GM19240 (cell line): Measurements from ENCODE around the gene NTSR1.

Experiments
- DNase-seq: peaks from one replicate; pipeline ENCODE4 v3.0.0; 2011; ENCODE audit warnings: low spot score; ENCODE audit not compliant: insufficient read length

The NTSR1 gene

DNA sequence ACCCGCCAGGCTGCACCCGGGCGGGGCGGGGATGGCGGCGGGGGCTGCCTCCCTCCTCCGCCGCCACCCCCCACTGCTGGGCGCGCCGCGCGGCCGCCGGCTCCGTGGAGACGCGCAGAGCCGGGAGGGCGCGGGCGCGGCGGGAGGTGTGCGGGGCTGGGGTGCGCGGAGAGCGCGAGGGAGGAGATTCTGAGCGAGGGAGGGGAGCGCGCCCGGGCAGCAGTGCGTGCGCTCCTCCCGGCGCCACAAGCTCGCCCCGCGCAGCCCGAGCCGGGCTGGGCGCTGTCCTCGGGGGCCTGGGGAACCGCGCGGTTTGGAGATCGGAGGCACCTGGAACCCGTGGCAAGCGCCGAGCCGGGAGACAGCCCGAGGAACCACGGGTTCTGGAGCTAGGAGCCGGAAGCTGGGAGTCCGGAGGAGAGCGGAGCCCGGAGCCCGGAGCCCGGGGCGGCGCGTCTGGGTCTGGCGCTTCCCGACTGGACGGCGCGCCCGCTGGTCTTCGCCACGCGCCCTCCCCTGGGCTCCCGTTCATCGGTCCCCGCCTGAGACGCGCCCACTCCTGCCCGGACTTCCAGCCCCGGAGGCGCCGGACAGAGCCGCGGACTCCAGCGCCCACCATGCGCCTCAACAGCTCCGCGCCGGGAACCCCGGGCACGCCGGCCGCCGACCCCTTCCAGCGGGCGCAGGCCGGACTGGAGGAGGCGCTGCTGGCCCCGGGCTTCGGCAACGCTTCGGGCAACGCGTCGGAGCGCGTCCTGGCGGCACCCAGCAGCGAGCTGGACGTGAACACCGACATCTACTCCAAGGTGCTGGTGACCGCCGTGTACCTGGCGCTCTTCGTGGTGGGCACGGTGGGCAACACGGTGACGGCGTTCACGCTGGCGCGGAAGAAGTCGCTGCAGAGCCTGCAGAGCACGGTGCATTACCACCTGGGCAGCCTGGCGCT, at the start of gene NTSR1:
Gene NTSR1 (plus strand): TSS at position 246 of the 946 bp plus-strand sequence. CDS start 372 bp downstream, at position 618.
- no peak for DNase-seq

DNA sequence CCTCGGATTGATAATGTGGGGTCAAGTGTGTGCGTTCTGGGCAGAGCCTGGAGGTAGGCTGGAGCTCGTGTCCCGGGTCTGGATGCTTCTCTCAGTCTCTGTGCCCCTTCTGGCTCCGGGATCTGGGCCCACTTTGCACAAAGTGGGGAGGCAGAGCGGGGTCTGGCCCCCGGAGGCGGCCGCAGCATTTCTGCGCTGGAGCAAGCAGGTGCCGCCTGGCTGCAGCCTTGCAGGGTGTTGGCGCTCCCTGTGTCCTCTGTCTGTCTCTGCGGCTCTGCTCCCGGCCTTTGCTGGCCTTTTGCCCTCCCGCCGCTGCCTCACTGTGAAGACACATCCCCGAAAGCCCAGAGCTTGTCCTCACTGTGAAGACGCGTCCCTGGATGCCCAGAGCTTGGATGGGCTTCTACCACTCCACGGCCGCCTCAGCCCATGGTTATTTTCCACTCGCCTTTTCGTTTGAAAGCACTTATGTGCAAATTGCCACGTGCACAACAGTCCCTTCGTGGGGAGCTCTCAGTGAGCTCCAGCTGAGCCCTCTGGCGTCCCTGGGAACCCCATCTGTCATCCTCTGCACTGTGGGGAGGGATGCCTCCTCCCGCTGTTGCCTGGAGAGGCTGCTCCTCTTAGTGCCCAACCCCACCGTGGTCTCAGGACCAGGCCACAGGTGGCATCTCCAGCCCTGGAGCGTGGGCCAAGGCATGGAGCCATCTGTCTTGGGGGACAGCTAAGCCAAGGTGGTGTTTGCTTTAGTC, 49.0 kb upstream of the NTSR1 start:
- DNase-seq, result no peak

DNA sequence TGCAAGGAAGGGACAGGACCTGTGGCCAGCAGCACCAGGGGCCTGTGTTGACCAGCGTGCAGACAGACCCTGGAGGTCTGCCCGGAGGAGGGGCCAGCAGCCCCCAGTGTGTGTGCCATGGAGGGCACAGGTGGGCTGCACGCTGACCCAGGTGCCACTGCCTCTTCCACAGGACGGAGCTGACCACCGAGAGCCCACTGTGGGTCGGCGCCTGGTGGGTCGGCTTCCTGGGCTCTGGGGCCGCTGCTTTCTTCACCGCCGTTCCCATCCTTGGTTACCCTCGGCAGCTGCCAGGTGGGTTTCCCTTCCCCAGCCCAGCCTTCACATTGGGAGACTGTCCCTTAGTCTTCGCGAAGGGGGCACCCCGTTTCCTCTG, 48.4 kb upstream of the NTSR1 start:
- DNase-seq, result no peak

DNA sequence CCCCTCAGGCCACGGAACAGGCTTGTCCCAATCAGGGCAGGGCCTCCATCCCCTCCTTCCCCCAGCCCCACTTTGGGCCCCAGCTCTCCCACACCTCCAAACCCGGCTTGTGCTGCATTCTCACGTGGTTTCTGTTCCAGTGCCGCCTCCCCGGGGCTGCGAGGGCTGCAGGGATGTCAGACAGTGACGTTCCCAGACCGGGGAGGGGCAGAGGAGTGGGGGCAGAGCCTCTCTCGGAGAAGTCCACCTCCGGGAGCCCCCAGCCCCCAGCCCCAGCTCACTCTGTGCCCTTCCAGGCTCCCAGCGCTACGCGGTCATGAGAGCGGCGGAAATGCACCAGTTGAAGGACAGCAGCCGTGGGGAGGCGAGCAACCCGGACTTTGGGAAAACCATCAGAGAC, 47.9 kb upstream of the NTSR1 start:
- no peak for DNase-seq

DNA sequence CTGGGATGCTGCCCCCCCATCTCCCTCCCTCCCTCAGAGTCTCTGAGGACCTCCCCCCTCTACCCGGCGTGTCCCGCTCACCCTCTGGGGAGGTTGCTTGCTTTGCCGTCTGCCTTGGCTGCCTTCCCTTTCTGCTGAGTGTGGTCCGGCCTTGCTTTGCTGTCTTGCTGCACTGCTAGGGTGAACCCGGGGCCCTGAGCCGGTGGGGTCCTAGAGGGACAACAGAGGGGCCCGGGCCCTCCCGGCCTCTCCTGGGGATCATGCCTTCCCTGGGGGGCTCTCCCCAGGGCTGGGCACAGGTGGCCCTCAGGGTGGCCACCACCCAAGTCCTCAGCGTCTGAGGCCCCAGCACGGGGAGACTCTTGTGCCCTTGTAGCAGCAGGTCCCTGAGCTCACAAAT, 47.0 kb upstream of the NTSR1 start:
- no peak for DNase-seq

GRCh38 chr20:62662422-62662821, 46.2 kb upstream of the NTSR1 start:
- DNase-seq, result no peak

- DNase-seq, result no peak
Measured at GRCh38 chr20:62663145-62664018, 45.3 kb upstream of the NTSR1 start.

DNA sequence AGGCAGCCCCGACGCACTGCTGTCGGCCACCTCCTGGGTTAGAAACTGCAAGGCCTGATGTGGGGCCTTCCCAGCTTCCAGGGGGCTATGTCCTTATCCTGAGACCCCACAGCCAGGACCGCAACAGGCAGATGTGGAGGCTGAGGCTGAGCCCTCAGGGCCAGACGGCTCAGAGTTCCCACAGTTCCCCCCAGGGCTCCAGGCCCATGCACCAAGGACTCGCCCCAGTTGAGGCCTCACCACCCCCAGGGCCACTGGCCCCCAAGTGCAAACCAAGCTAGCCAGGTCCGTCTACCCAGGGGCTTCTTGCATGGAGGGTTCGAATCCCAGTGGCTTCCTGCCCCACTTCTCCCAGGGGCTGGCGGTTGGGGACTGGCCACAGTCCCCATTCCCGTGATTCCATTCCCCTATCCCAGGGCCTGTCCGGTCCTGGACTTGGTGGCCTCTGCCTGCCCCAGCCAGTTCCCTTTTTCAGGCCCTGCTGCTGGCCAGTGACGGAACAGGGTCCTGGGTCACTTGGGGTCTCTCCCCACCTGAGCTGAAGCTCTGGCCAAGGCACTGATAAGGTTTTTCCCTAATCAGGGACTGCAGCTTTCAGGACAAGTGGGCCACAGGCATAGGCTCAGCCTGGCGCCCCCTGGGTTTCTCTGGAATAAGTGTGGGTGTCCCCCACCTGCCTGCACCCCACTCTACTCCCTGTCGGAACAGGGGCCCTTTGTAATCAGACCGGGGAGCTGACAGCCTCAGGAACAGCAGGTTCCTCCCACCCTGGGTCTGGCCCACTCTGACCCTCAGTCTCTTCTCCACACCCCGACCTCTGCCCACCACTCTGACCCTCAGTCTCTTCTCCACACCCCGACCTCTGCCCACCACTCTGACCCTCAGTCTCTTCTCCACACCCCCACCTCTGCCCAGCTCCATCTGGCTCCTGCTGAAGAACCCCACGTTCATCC, 44.3 kb upstream of the NTSR1 start:
- DNase-seq, result no peak

GRCh38 chr20:62665153-62665754, 43.4 kb upstream of the NTSR1 start:
- DNase-seq, result no peak

DNA sequence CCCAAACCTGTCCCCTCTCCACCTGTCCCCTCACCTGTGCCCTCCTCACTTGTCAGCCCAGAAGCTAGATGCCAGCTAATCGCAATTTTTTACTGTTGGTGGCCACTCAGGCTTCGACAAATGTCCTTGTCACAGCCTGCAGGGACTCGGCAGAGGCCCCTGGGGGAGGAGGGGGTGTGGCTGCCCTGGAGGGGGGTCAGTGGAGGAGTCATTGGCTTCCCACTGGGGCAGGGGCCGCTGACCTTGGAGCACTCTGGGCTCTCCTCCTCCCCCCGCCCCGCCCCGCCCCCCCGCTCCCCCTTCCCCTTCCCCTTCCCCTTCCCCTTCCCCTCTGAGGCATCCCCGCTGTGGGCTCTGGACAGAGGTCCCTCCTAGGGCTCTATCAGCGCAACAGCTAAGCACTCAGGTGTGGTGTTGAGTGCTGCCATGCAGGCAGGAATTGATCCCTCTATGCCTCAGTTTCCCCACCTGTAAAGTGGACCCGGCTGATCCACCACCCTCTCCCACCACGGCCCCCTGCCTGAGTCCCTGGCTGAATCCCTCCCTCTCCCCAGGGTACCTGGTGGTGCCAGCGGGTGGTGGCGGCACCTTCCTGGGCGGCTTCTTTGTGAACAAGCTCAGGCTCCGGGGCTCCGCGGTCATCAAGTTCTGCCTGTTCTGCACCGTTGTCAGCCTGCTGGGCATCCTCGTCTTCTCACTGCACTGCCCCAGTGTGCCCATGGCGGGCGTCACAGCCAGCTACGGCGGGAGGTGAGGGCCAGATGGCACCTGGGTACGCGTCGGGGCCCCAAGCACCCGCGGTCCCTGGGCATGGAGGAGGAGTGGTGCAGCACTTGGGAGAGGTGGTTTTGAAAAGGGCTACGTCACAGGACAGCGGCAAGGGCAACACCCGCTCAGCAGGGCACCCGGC, 42.6 kb upstream of the NTSR1 start:
- DNase-seq, result no peak

GRCh38 chr20:62666736-62667529, 41.7 kb upstream of the NTSR1 start:
- DNase-seq, result no peak

DNA sequence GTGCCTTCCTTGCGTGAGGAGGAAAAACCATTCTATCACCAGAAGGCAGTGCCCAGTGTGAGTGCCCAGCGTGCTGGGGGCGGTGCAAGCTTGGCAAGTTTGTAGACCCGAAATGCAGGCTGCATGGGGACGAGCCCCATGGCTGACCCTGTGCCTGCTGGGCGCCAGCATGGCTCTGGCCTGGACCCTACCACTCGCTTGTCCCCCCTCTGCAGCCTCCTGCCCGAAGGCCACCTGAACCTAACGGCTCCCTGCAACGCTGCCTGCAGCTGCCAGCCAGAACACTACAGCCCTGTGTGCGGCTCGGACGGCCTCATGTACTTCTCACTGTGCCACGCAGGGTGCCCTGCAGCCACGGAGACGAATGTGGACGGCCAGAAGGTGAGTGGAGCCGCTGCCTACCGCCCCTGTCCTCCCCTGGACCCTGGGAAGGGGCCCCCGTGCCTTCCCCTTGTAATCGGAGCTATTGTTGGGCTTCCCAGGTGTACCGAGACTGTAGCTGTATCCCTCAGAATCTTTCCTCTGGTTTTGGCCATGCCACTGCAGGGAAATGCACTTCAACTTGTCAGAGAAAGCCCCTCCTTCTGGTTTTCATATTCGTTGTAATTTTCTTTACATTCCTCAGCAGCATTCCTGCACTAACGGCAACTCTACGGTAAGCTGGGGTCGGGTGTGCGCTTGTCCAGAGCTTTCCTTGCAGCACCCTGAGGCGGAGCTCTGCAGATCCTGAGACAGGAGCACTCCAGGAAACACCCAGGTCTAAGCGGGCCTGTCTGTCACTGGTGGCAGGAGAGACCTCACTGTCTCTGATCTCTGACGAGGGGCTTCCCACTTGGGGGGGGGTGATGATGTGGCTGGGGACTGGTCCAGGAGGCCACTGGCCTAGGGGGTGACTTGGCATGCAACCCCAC, 40.9 kb upstream of the NTSR1 start:
- no peak for DNase-seq

DNA sequence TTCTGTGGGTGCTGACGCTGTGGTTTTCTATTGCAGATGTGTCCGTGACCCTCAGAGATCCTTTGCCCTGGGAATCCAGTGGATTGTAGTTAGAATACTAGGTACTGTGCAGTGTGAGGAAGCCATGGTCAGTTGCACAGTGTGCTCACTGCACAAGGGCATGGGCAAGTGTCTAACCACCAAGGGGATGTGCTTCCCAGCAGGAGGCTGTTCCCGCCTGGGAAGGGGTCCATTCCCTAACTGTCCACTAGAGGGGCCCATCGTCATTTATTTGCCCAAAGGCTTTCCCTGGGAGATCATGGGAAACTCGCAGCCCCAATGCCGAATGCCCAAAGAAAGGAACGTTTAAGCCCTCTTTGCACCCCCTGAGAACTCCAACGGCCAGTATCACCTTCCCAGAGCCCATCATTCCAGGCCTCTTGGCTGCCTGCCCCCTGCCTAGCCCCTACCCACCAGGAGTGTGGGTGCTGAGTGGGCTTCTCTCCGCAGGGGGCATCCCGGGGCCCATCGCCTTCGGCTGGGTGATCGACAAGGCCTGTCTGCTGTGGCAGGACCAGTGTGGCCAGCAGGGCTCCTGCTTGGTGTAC, 40.1 kb upstream of the NTSR1 start:
- DNase-seq, result peak; percentile 65

- DNase-seq, result no peak
Measured at GRCh38 chr20:62669249-62669648, 39.4 kb upstream of the NTSR1 start.

DNA sequence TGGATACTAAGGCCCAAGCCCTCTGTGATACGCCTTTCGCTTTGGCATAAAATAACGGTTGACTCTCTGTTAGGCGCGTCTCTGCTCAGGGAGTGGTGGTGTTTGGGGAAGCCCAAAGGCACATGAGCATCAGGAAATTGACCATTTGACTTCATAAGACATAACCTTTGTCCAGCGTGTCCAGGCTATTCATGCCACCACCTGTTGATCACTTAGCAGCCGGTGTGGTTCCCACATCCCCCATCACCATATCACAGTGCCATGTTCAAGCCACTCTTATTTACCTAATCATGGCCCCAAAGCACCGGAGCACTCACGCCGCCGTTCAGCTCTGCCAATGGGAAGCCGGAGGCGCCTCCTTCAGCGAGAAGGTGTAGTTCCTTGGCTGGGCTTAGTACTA, 38.5 kb upstream of the NTSR1 start:
- DNase-seq, result no peak

DNA sequence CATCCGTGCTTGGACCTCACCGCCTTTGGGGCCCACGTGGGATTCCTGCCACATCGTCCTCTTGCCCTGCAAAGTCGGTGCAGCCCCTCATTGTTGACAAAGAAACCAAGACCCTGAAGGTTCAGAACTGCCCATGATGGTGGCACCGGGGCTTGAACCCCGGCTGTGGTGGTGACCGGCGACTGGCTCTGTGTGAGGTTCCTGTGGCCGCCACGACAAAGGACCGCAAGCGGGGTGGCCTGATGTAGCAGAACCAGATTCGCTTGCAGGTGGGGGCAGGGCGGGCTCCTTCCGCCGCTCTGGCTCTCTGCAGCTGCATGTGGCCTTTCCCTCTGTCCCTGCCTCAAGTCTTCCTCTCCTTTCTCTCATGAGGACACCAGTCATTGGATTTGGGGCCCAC, 37.6 kb upstream of the NTSR1 start:
- no peak for DNase-seq

GRCh38 chr20:62671765-62672164, 36.9 kb upstream of the NTSR1 start:
- no peak for DNase-seq
